ENCODE results near the gene ADRA1B.

The ADRA1B gene

GRCh38 chr5:159969966-159970365 lies 53.7 kb downstream of the ADRA1B start:
- Histone ChIP-seq H3K27ac (ENCODE audit: low read length) (no peak overlapping the region), H3K4me1 (ENCODE audit: control insufficient read depth, insufficient read depth, low read length) (peaks cover 3% of the 10 kb centered on the region)

GRCh38 chr5:159971038-159971437 lies 54.8 kb downstream of the ADRA1B start:
- H3K4me1 ChIP-seq (ENCODE audit: control insufficient read depth, insufficient read depth, low read length): peaks cover 6% of the 10 kb centered on the region
- H3K9me3 ChIP-seq (ENCODE audit: control insufficient read depth in 2 of 2, low read length in 2 of 2): no peaks in the 10 kb centered on the region
- no peak overlapping the region for H3K9ac ChIP-seq (ENCODE audit: low read length in 2 of 2)
- peaks cover 24 to 33% of the 10 kb centered on the region in 2 donors for H3K27me3 ChIP-seq (ENCODE audit: control insufficient read depth in 1 of 2, insufficient read depth in 2 of 2, low read length in 2 of 2)
- H3K27ac ChIP-seq (ENCODE audit: low read length): no peak overlapping the region
- no peaks in the 10 kb centered on the region for H3K36me3 ChIP-seq (ENCODE audit: control insufficient read depth in 2 of 2, insufficient read depth in 2 of 2, low read length in 2 of 2)
- H3K4me3 ChIP-seq (ENCODE audit: low read length in 2 of 2): no peak overlapping the region

More at GRCh38 chr5:159969966-159970365, 53.7 kb downstream of the ADRA1B start:
- Histone ChIP-seq H3K4me3 (ENCODE audit: low read length in 2 of 2) (no peak overlapping the region), H3K9ac (ENCODE audit: low read length in 2 of 2) (no peak overlapping the region), H3K9me3 (ENCODE audit: control insufficient read depth in 2 of 2, low read length in 2 of 2) (no peaks in the 10 kb centered on the region), H3K36me3 (ENCODE audit: control insufficient read depth in 2 of 2, insufficient read depth in 2 of 2, low read length in 2 of 2) (no peaks in the 10 kb centered on the region), H3K27me3 (ENCODE audit: control insufficient read depth in 1 of 2, insufficient read depth in 2 of 2, low read length in 2 of 2) (peaks cover 26 to 36% of the 10 kb centered on the region in 2 donors)

GRCh38 chr5:159971514-159971913 lies 55.2 kb downstream of the ADRA1B start:
- Histone ChIP-seq H3K27me3 (ENCODE audit: control insufficient read depth in 1 of 2, insufficient read depth in 2 of 2, low read length in 2 of 2) (peaks cover 24 to 33% of the 10 kb centered on the region in 2 donors), H3K9me3 (ENCODE audit: control insufficient read depth in 2 of 2, low read length in 2 of 2) (no peaks in the 10 kb centered on the region), H3K36me3 (ENCODE audit: control insufficient read depth in 2 of 2, insufficient read depth in 2 of 2, low read length in 2 of 2) (no peaks in the 10 kb centered on the region), H3K9ac (ENCODE audit: low read length in 2 of 2) (no peak overlapping the region), H3K27ac (ENCODE audit: low read length) (no peak overlapping the region), H3K4me1 (ENCODE audit: control insufficient read depth, insufficient read depth, low read length) (peaks cover 6% of the 10 kb centered on the region), H3K4me3 (ENCODE audit: low read length in 2 of 2) (peak overlapping the region in 1 of 2 donors; percentile 40)

- no peaks in the 10 kb centered on the region for H3K9me3 ChIP-seq (ENCODE audit: control insufficient read depth in 2 of 2, low read length in 2 of 2)
- peaks cover 6% of the 10 kb centered on the region for H3K4me1 ChIP-seq (ENCODE audit: control insufficient read depth, insufficient read depth, low read length)
- no peaks in the 10 kb centered on the region for H3K36me3 ChIP-seq (ENCODE audit: control insufficient read depth in 2 of 2, insufficient read depth in 2 of 2, low read length in 2 of 2)
- no peak overlapping the region for H3K27ac ChIP-seq (ENCODE audit: low read length)
- H3K27me3 ChIP-seq (ENCODE audit: control insufficient read depth in 1 of 2, insufficient read depth in 2 of 2, low read length in 2 of 2): peaks cover 24 to 33% of the 10 kb centered on the region in 2 donors
- no peak overlapping the region for H3K9ac ChIP-seq (ENCODE audit: low read length in 2 of 2)
- H3K4me3 ChIP-seq (ENCODE audit: low read length in 2 of 2): peak overlapping the region in 1 of 2 donors; percentile 40
Observed at GRCh38 chr5:159971931-159972461, 55.7 kb downstream of the ADRA1B start.

GRCh38 chr5:159972538-159973362 lies 56.5 kb downstream of the ADRA1B start:
- peaks cover 21 to 33% of the 10 kb centered on the region in 2 donors for H3K27me3 ChIP-seq (ENCODE audit: control insufficient read depth in 1 of 2, insufficient read depth in 2 of 2, low read length in 2 of 2)
- H3K4me1 ChIP-seq (ENCODE audit: control insufficient read depth, insufficient read depth, low read length): peaks cover 6% of the 10 kb centered on the region
- H3K27ac ChIP-seq (ENCODE audit: low read length): no peak overlapping the region
- H3K4me3 ChIP-seq (ENCODE audit: low read length in 2 of 2): no peak overlapping the region
- no peaks in the 10 kb centered on the region for H3K36me3 ChIP-seq (ENCODE audit: control insufficient read depth in 2 of 2, insufficient read depth in 2 of 2, low read length in 2 of 2)
- no peak overlapping the region for H3K9ac ChIP-seq (ENCODE audit: low read length in 2 of 2)
- no peaks in the 10 kb centered on the region for H3K9me3 ChIP-seq (ENCODE audit: control insufficient read depth in 2 of 2, low read length in 2 of 2)

GRCh38 chr5:159975462-159976019 lies 59.3 kb downstream of the ADRA1B start:
- Histone ChIP-seq H3K27me3 (ENCODE audit: control insufficient read depth in 1 of 2, insufficient read depth in 2 of 2, low read length in 2 of 2) (peaks cover 14 to 24% of the 10 kb centered on the region in 2 donors), H3K4me1 (ENCODE audit: control insufficient read depth, insufficient read depth, low read length) (peaks cover 6% of the 10 kb centered on the region), H3K27ac (ENCODE audit: low read length) (no peak overlapping the region), H3K4me3 (ENCODE audit: low read length in 2 of 2) (no peak overlapping the region), H3K9me3 (ENCODE audit: control insufficient read depth in 2 of 2, low read length in 2 of 2) (no peaks in the 10 kb centered on the region), H3K9ac (ENCODE audit: low read length in 2 of 2) (no peak overlapping the region), H3K36me3 (ENCODE audit: control insufficient read depth in 2 of 2, insufficient read depth in 2 of 2, low read length in 2 of 2) (no peaks in the 10 kb centered on the region)

GRCh38 chr5:159976921-159977320 lies 60.6 kb downstream of the ADRA1B start:
- H3K27me3 ChIP-seq (ENCODE audit: control insufficient read depth in 1 of 2, insufficient read depth in 2 of 2, low read length in 2 of 2): peaks cover 7 to 12% of the 10 kb centered on the region in 2 donors
- H3K4me3 ChIP-seq (ENCODE audit: low read length in 2 of 2): no peak overlapping the region
- H3K4me1 ChIP-seq (ENCODE audit: control insufficient read depth, insufficient read depth, low read length): peaks cover 6% of the 10 kb centered on the region

GRCh38 chr5:159978358-159978757 lies 62.1 kb downstream of the ADRA1B start:
- no peaks in the 10 kb centered on the region for H3K9me3 ChIP-seq (ENCODE audit: control insufficient read depth in 2 of 2, low read length in 2 of 2)
- H3K36me3 ChIP-seq (ENCODE audit: control insufficient read depth in 2 of 2, insufficient read depth in 2 of 2, low read length in 2 of 2): no peaks in the 10 kb centered on the region
- H3K9ac ChIP-seq (ENCODE audit: low read length in 2 of 2): no peak overlapping the region
- peaks cover 4% of the 10 kb centered on the region for H3K4me1 ChIP-seq (ENCODE audit: control insufficient read depth, insufficient read depth, low read length)
- H3K27me3 ChIP-seq (ENCODE audit: control insufficient read depth in 1 of 2, insufficient read depth in 2 of 2, low read length in 2 of 2): peaks cover 2 to 3% of the 10 kb centered on the region in 2 donors
- no peak overlapping the region for H3K27ac ChIP-seq (ENCODE audit: low read length)
- no peak overlapping the region for H3K4me3 ChIP-seq (ENCODE audit: low read length in 2 of 2)

More at GRCh38 chr5:159976921-159977320, 60.6 kb downstream of the ADRA1B start:
- H3K36me3 ChIP-seq (ENCODE audit: control insufficient read depth in 2 of 2, insufficient read depth in 2 of 2, low read length in 2 of 2): no peaks in the 10 kb centered on the region
- no peak overlapping the region for H3K27ac ChIP-seq (ENCODE audit: low read length)
- no peaks in the 10 kb centered on the region for H3K9me3 ChIP-seq (ENCODE audit: control insufficient read depth in 2 of 2, low read length in 2 of 2)
- no peak overlapping the region for H3K9ac ChIP-seq (ENCODE audit: low read length in 2 of 2)

- Histone ChIP-seq H3K9me3 (ENCODE audit: control insufficient read depth in 2 of 2, low read length in 2 of 2) (no peaks in the 10 kb centered on the region), H3K4me3 (ENCODE audit: low read length in 2 of 2) (no peak overlapping the region), H3K4me1 (ENCODE audit: control insufficient read depth, insufficient read depth, low read length) (peaks cover 2% of the 10 kb centered on the region), H3K27ac (ENCODE audit: low read length) (no peak overlapping the region), H3K9ac (ENCODE audit: low read length in 2 of 2) (no peak overlapping the region), H3K27me3 (ENCODE audit: control insufficient read depth in 1 of 2, insufficient read depth in 2 of 2, low read length in 2 of 2) (peaks cover 7% of the 10 kb centered on the region in 2 donors), H3K36me3 (ENCODE audit: control insufficient read depth in 2 of 2, insufficient read depth in 2 of 2, low read length in 2 of 2) (no peaks in the 10 kb centered on the region)
Observed at GRCh38 chr5:159982421-159983173, 66.3 kb downstream of the ADRA1B start.

- Histone ChIP-seq H3K9ac (ENCODE audit: low read length in 2 of 2) (no peak overlapping the region), H3K27ac (ENCODE audit: low read length) (no peak overlapping the region), H3K4me3 (ENCODE audit: low read length in 2 of 2) (peak overlapping the region; percentile 12 to 64), H3K4me1 (ENCODE audit: control insufficient read depth, insufficient read depth, low read length) (peaks cover 2% of the 10 kb centered on the region), H3K9me3 (ENCODE audit: control insufficient read depth in 2 of 2, low read length in 2 of 2) (no peaks in the 10 kb centered on the region), H3K27me3 (ENCODE audit: control insufficient read depth in 1 of 2, insufficient read depth in 2 of 2, low read length in 2 of 2) (peaks cover 16% of the 10 kb centered on the region in 2 donors), H3K36me3 (ENCODE audit: control insufficient read depth in 2 of 2, insufficient read depth in 2 of 2, low read length in 2 of 2) (no peaks in the 10 kb centered on the region)
Observed at GRCh38 chr5:159987031-159987674, 70.9 kb downstream of the ADRA1B start.

Measured in stomach smooth muscle (tissue), 2 donors.